ENCODE measurements around the gene RFT1.

The RFT1 gene

GRCh38 chr3:53082736-53083135 is 47.5 kb downstream of the RFT1 start (continued):
- no peak for TF ChIP-seq OSR1 (CRISPR knock-in tag; IDR thresholded peaks at IDR 0.05)
- TF ChIP-seq ARNTL (CRISPR knock-in tag; IDR thresholded peaks at IDR 0.05; ENCODE audit: borderline replicate concordance, low read depth), result no peak

- ATAC-seq, result no peak
- TF ChIP-seq TOX (CRISPR knock-in tag; IDR thresholded peaks at IDR 0.05; ENCODE audit: borderline replicate concordance), result no peak
- no peak for TF ChIP-seq ZFP3 (CRISPR knock-in tag; IDR thresholded peaks at IDR 0.05)
- no peak for TF ChIP-seq BACH2 (CRISPR knock-in tag; IDR thresholded peaks at IDR 0.05; ENCODE audit: borderline replicate concordance)
- TF ChIP-seq CSRNP3 (CRISPR knock-in tag; IDR thresholded peaks at IDR 0.05), result no peak
- TF ChIP-seq ZNF565 (CRISPR knock-in tag; conservative IDR thresholded peaks at IDR 0.05; ENCODE audit: low read depth), result no peak
- no peak for TF ChIP-seq ZNF8 (CRISPR knock-in tag; IDR thresholded peaks at IDR 0.05)
- no peak for TF ChIP-seq ESRRG (CRISPR knock-in tag; IDR thresholded peaks at IDR 0.05)
- TF ChIP-seq CREB5 (CRISPR knock-in tag; IDR thresholded peaks at IDR 0.05; ENCODE audit: low read depth), result no peak
- no peak for TF ChIP-seq ZC3H10 (CRISPR knock-in tag; IDR thresholded peaks at IDR 0.05)
- no peak for TF ChIP-seq ISL1 (CRISPR knock-in tag; IDR thresholded peaks at IDR 0.05)
- TF ChIP-seq ZFP30 (CRISPR knock-in tag; IDR thresholded peaks at IDR 0.05), result no peak
- TF ChIP-seq TCF4 (CRISPR knock-in tag; IDR thresholded peaks at IDR 0.05; ENCODE audit: borderline replicate concordance), result no peak
- TF ChIP-seq POU6F1 (CRISPR knock-in tag; IDR thresholded peaks at IDR 0.05; ENCODE audit: borderline replicate concordance, low read depth), result no peak
Observed at GRCh38 chr3:53081318-53081717, 48.9 kb downstream of the RFT1 start.

- no peak for ATAC-seq
- TF ChIP-seq ZNF8 (CRISPR knock-in tag; IDR thresholded peaks at IDR 0.05) (no peak), CSRNP3 (CRISPR knock-in tag; IDR thresholded peaks at IDR 0.05) (no peak), POU6F1 (CRISPR knock-in tag; IDR thresholded peaks at IDR 0.05; ENCODE audit: borderline replicate concordance, low read depth) (no peak), PPARA (CRISPR knock-in tag; IDR thresholded peaks at IDR 0.05; ENCODE audit: borderline replicate concordance) (no peak), PATZ1 (CRISPR knock-in tag; IDR thresholded peaks at IDR 0.05; ENCODE audit: borderline replicate concordance) (no peak), TOX (CRISPR knock-in tag; IDR thresholded peaks at IDR 0.05; ENCODE audit: borderline replicate concordance) (no peak), BACH2 (CRISPR knock-in tag; IDR thresholded peaks at IDR 0.05; ENCODE audit: borderline replicate concordance) (no peak), CSDC2 (CRISPR knock-in tag; IDR thresholded peaks at IDR 0.05) (no peak), ARNTL (CRISPR knock-in tag; IDR thresholded peaks at IDR 0.05; ENCODE audit: borderline replicate concordance, low read depth) (no peak), ESRRG (CRISPR knock-in tag; IDR thresholded peaks at IDR 0.05) (no peak), GLIS3 (CRISPR knock-in tag; IDR thresholded peaks at IDR 0.05) (no peak), TCF4 (CRISPR knock-in tag; IDR thresholded peaks at IDR 0.05; ENCODE audit: borderline replicate concordance) (no peak), ZNF565 (CRISPR knock-in tag; conservative IDR thresholded peaks at IDR 0.05; ENCODE audit: low read depth) (no peak), ZFP3 (CRISPR knock-in tag; IDR thresholded peaks at IDR 0.05) (no peak), ISL1 (CRISPR knock-in tag; IDR thresholded peaks at IDR 0.05) (no peak), ZNF70 (CRISPR knock-in tag; IDR thresholded peaks at IDR 0.05) (no peak), RARB (CRISPR knock-in tag; IDR thresholded peaks at IDR 0.05) (no peak), ZC3H10 (CRISPR knock-in tag; IDR thresholded peaks at IDR 0.05) (no peak)
Observed at GRCh38 chr3:53080612-53081205, 49.5 kb downstream of the RFT1 start.
